Astrocyte (in vitro differentiated cells and primary cell): ENCODE measurements around the gene SQOR. TPM values are rescaled to one million over a fixed set of nuclear protein-coding genes. Genes with fewer than 3 reads are reported as not detected.

Experiments used
- DNase-seq: peaks from one replicate; pipeline ENCODE4 v3.0.0-alpha.2; 2010; ENCODE audit warnings: low read depth
- FAIRE-seq: peaks from 2 replicates; lab custom pipeline; 2011; peaks lifted over from hg19 to GRCh38; lab: Jason Lieb, UNC
- H2AFZ ChIP-seq: 2 replicates; pipeline ENCODE4 v1.6.0; 2012; ENCODE audit warnings: low read depth, low read length, inconsistent platforms
- H3K27ac ChIP-seq: 2 replicates; pipeline ENCODE4 v1.5.1; 2011; ENCODE audit warnings: low read depth, low read length, inconsistent platforms
- H3K27me3 ChIP-seq: 2 replicates; pipeline ENCODE4 v1.6.0; 2011; ENCODE audit warnings: low read length, inconsistent platforms; ENCODE audit not compliant: insufficient read depth
- H3K36me3 ChIP-seq: 2 replicates; pipeline ENCODE4 v1.5.1; 2011; ENCODE audit warnings: low read length, inconsistent platforms; ENCODE audit not compliant: insufficient read depth
- H3K4me1 ChIP-seq: 2 replicates; pipeline ENCODE4 v1.5.1; 2011; ENCODE audit warnings: low read length, inconsistent platforms; ENCODE audit not compliant: insufficient read depth
- H3K4me2 ChIP-seq: 2 replicates; pipeline ENCODE4 v1.6.0; 2012; ENCODE audit warnings: low read length, inconsistent platforms
- H3K4me3 ChIP-seq: 2 replicates; pipeline ENCODE4 v1.5.1; 2011; ENCODE audit warnings: low read depth, mild to moderate bottlenecking, low read length, inconsistent platforms; ENCODE audit not compliant: insufficient read depth
- H3K79me2 ChIP-seq: 2 replicates; pipeline ENCODE4 v1.6.0; 2012; ENCODE audit warnings: mild to moderate bottlenecking, low read length, inconsistent platforms; ENCODE audit not compliant: insufficient read depth
- H3K9ac ChIP-seq: 2 replicates; pipeline ENCODE4 v1.6.0; 2012; ENCODE audit warnings: mild to moderate bottlenecking, low read length, inconsistent platforms
- H3K9me3 ChIP-seq: 2 replicates; pipeline ENCODE4 v1.5.1; 2012; ENCODE audit warnings: low read depth, mild to moderate bottlenecking, low read length, inconsistent platforms; ENCODE audit not compliant: insufficient read depth
- H4K20me1 ChIP-seq: 2 replicates; pipeline ENCODE4 v1.6.0; 2012; ENCODE audit warnings: low read length, inconsistent platforms; ENCODE audit not compliant: insufficient read depth
- H3K27ac Mint-ChIP-seq: one replicate; pipeline ENCODE4 v1.8.0; 2021; ENCODE audit warnings: mild to moderate bottlenecking, mixed read lengths; ENCODE audit not compliant: unreplicated experiment
- H3K27me3 Mint-ChIP-seq: one replicate; pipeline ENCODE4 v1.8.0; 2021; ENCODE audit warnings: low read depth, mixed read lengths; ENCODE audit not compliant: unreplicated experiment
- H3K36me3 Mint-ChIP-seq: one replicate; pipeline ENCODE4 v1.8.0; 2021; ENCODE audit warnings: low read depth, mixed read lengths; ENCODE audit not compliant: unreplicated experiment
- H3K4me1 Mint-ChIP-seq: one replicate; pipeline ENCODE4 v1.8.0; 2021; ENCODE audit warnings: low read depth, mixed read lengths; ENCODE audit not compliant: unreplicated experiment
- H3K4me3 Mint-ChIP-seq: one replicate; pipeline ENCODE4 v1.8.0; 2021; ENCODE audit warnings: mild to moderate bottlenecking, moderate library complexity, mixed read lengths; ENCODE audit not compliant: unreplicated experiment
- H3K9me3 Mint-ChIP-seq: one replicate; pipeline ENCODE4 v1.8.0; 2021; ENCODE audit warnings: mild to moderate bottlenecking, mixed read lengths; ENCODE audit not compliant: unreplicated experiment
- EZH2 ChIP-seq: IDR thresholded peaks from 2 replicates; pipeline ENCODE4 v1.6.1; 2012; ENCODE audit warnings: mild to moderate bottlenecking, low read length, inconsistent platforms; ENCODE audit not compliant: insufficient read depth
- total RNA-seq: library from RNA; stranded (reverse); gene quantifications from 2 replicates; pipeline ENCODE4 v1.2.1, GENCODE V29; 2021
- TF ChIP-seq, protein P1 (sequence below): IDR thresholded peaks from 2 replicates; pipeline ENCODE4 v1.5.1; 2011; ENCODE audit warnings: low read depth, mild to moderate bottlenecking, inconsistent platforms, low read length, moderate library complexity; ENCODE audit not compliant: insufficient read depth

SQOR gene
- total RNA-seq, 1 donor from 2014 or later = 4.0 TPM

- Histone ChIP-seq H3K4me2 (no peak overlapping the region), H3K4me3 (no peak overlapping the region), H3K36me3 (no peaks in the 10 kb centered on the region), H3K27me3 (no peaks in the 10 kb centered on the region), H2AFZ (no peak overlapping the region), H3K4me1 (no peaks in the 10 kb centered on the region), H3K9me3 (no peaks in the 10 kb centered on the region), H4K20me1 (no peaks in the 10 kb centered on the region), H3K27ac (no peak overlapping the region), H3K79me2 (no peaks in the 10 kb centered on the region), H3K9ac (no peak overlapping the region)
- no peaks in the 10 kb centered on the region for H3K27me3 Mint-ChIP-seq
- H3K4me3 Mint-ChIP-seq = no peak overlapping the region
- TF ChIP-seq EZH2 = no peak
- TF ChIP-seq, protein P1, sequence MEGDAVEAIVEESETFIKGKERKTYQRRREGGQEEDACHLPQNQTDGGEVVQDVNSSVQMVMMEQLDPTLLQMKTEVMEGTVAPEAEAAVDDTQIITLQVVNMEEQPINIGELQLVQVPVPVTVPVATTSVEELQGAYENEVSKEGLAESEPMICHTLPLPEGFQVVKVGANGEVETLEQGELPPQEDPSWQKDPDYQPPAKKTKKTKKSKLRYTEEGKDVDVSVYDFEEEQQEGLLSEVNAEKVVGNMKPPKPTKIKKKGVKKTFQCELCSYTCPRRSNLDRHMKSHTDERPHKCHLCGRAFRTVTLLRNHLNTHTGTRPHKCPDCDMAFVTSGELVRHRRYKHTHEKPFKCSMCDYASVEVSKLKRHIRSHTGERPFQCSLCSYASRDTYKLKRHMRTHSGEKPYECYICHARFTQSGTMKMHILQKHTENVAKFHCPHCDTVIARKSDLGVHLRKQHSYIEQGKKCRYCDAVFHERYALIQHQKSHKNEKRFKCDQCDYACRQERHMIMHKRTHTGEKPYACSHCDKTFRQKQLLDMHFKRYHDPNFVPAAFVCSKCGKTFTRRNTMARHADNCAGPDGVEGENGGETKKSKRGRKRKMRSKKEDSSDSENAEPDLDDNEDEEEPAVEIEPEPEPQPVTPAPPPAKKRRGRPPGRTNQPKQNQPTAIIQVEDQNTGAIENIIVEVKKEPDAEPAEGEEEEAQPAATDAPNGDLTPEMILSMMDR = no peak
- H3K4me1 Mint-ChIP-seq = no peaks in the 10 kb centered on the region
- DNase-seq (no peak), FAIRE-seq (no peak)
- peaks cover 3% of the 10 kb centered on the region for H3K9me3 Mint-ChIP-seq
- H3K36me3 Mint-ChIP-seq = no peaks in the 10 kb centered on the region
- H3K27ac Mint-ChIP-seq = no peak overlapping the region
Measured at GRCh38 chr15:45690581-45691260, 55.9 kb downstream of the SQOR start.

DNA sequence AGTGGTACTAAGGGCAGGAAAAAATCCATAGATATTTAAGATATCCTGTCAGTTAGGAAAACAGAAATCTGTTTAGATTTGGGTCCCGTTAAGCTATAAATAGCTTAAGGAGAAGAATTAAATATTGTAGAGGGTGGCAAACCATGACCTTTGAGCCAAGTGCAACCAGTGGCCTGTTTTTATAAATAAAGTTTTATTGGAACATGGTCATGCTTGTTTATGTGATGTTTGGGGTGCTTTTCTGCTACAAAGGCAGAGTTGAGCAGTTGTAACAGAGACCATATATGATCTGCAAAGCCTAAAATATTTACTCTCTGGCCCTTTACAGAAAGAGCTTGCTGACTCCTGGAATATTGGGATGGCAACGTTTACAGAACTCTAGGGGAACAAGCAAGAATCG lies 66.3 kb downstream of the SQOR start:
- Histone ChIP-seq H4K20me1 (no peaks in the 10 kb centered on the region), H3K4me2 (no peak overlapping the region)
- peaks cover 11% of the 10 kb centered on the region for H3K9me3 Mint-ChIP-seq

DNA sequence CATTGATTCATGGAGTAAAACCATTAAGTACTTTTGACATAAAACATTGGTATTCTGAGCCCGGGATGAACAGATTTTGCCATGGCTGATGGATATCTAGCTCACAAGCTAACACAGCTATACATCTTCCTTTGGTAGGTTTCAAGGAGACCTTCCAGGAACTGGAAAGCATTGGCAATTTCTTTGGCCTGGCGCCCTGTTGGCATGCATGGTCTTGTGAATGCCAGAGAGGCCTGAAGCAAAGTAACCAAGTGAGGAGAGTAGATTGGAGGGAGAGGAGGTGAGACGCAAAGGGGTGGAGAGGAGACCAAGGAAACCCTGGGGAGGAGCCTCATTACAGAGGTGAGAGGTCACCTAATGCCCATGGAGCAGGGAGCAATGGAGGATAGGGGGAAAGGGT lies 67.2 kb downstream of the SQOR start:
- no peaks in the 10 kb centered on the region for H3K79me2 ChIP-seq
- H3K4me3 ChIP-seq = no peak overlapping the region
- no peak overlapping the region for H3K4me2 ChIP-seq
- TF ChIP-seq, protein P1 = no peak
- TF ChIP-seq EZH2 = no peak
- no peaks in the 10 kb centered on the region for H3K36me3 Mint-ChIP-seq
- no peaks in the 10 kb centered on the region for H3K4me1 Mint-ChIP-seq
- peaks cover 11% of the 10 kb centered on the region for H3K9me3 Mint-ChIP-seq
- DNase-seq = no peak
- no peaks in the 10 kb centered on the region for H3K36me3 ChIP-seq
- no peak overlapping the region for H3K27ac Mint-ChIP-seq
- H3K27ac ChIP-seq = no peak overlapping the region
- FAIRE-seq = no peak
- no peaks in the 10 kb centered on the region for H3K9me3 ChIP-seq
- H4K20me1 ChIP-seq = no peaks in the 10 kb centered on the region
- peaks cover 5% of the 10 kb centered on the region for H3K27me3 Mint-ChIP-seq
- H2AFZ ChIP-seq = no peak overlapping the region
- H3K27me3 ChIP-seq = peaks cover 5% of the 10 kb centered on the region
- H3K4me3 Mint-ChIP-seq = no peak overlapping the region
- peaks cover 3% of the 10 kb centered on the region for H3K4me1 ChIP-seq
- H3K9ac ChIP-seq = no peak overlapping the region

More for the DNA sequence above, 66.3 kb downstream of the SQOR start:
- H3K79me2 ChIP-seq = no peaks in the 10 kb centered on the region
- H3K36me3 ChIP-seq = no peaks in the 10 kb centered on the region
- Mint-ChIP-seq H3K27ac (no peak overlapping the region), H3K4me1 (no peaks in the 10 kb centered on the region), H3K4me3 (no peak overlapping the region), H3K27me3 (peaks cover 5% of the 10 kb centered on the region), H3K36me3 (no peaks in the 10 kb centered on the region)
- no peak overlapping the region for H3K27ac ChIP-seq
- DNase-seq = no peak
- peaks cover 5% of the 10 kb centered on the region for H3K27me3 ChIP-seq
- TF ChIP-seq, protein P1 = no peak
- TF ChIP-seq EZH2 = no peak
- H3K9me3 ChIP-seq = no peaks in the 10 kb centered on the region
- H3K9ac ChIP-seq = no peak overlapping the region
- FAIRE-seq = no peak
- no peak overlapping the region for H2AFZ ChIP-seq
- H3K4me1 ChIP-seq = peaks cover 3% of the 10 kb centered on the region
- no peak overlapping the region for H3K4me3 ChIP-seq
